Psoas muscle (tissue), 8 donors: Measurements from ENCODE around the gene TPGS1. TPM values are rescaled to one million over a fixed set of nuclear protein-coding genes. Genes with fewer than 3 reads are reported as not detected.

Experiments used
- ATAC-seq, 4 donors: fragments of 200-7000 bp; cut with Tn5 transposase; one replicate each; pipeline ENCODE4 v1.9.1; 2020; ENCODE audit warnings: moderate library complexity in 3 of 4, mild to moderate bottlenecking in 2 of 4
- DNase-seq, 2 donors: peaks; one replicate each; pipeline ENCODE4 v3.0.0-alpha.2; 2020
- H3K27ac ChIP-seq: fragments of 200-600 bp; one replicate; pipeline ENCODE4 v1.8.0; 2022
- H3K27me3 ChIP-seq, 3 donors: fragments of 200-600 bp in 1 of 3; one replicate each; pipeline versions ENCODE4 v1.6.1 to v1.8.0; 2013 to 2022; ENCODE audit warnings: low read length in 2 of 3, mild to moderate bottlenecking in 2 of 3, moderate library complexity in 1 of 3; ENCODE audit not compliant: insufficient read depth in 3 of 3
- H3K36me3 ChIP-seq, 2 donors: fragments of 200-600 bp in 1 of 2; one replicate each; pipeline versions ENCODE4 v1.6.1 to v1.8.0; 2013 to 2022; ENCODE audit warnings: low read depth in 1 of 2, mild to moderate bottlenecking in 1 of 2, moderate library complexity in 1 of 2; ENCODE audit not compliant: insufficient read depth in 1 of 2
- H3K4me1 ChIP-seq: fragments of 200-600 bp; one replicate; pipeline ENCODE4 v1.8.0; 2022
- H3K4me3 ChIP-seq: fragments of 200-600 bp; one replicate; pipeline ENCODE4 v1.8.0; 2022; ENCODE audit warnings: mild to moderate bottlenecking
- H3K9me3 ChIP-seq: fragments of 200-600 bp; one replicate; pipeline ENCODE4 v1.8.0; 2022
- CTCF ChIP-seq: fragments of 200-600 bp; IDR thresholded peaks from one replicate; pipeline ENCODE4 v1.8.0; 2022; ENCODE audit warnings: antibody characterized with exemption
- WGBS, 3 donors: extraction: QIAGEN DNeasy Blood & Tissue Kit; methylation state at CpG; one replicate each; pipeline versions ENCODE4 v1.1.6 to v1.1.7; 2013; 5-methylcytosine and 5-hydroxymethylcytosine counted together
- intact Hi-C, 2 donors: fragments of 100-400 bp; cut with DNase I; formaldehyde crosslinking; loops; one replicate each; pipeline versions ENCODE4 v1.11.0 to v1.14.2; 2022
- polyA plus RNA-seq, 3 donors: library from polyadenylated mRNA; stranded (reverse); fragments of 200-250 nt; gene quantifications; one replicate each; pipeline ENCODE4 v1.2.3, GENCODE V29; 2013
- total RNA-seq, 4 donors: library from RNA; stranded (reverse); fragmentation: NEBNext Ultra II Directional in 2 of 4; extraction: Animal tissue kit (Norgen Biotek cat#: 25700) in 2 of 4; gene quantifications; one replicate each; pipeline versions ENCODE4 v1.2.1 to v1.2.4, GENCODE V29; 2021 to 2023
- donor health status: healthy with polysubstance abuse.
- donor health status: DM: no; HTN: no; CAD: no; lungs with moderate emphysema.
- donor health status: Bipolar disorder and iron deficiency.
- donor health status: healthy.
- donor health status: DM: yes; HTN: yes; CAD: no.
- donor health status: DM: no; HTN: no; CAD: no.
- donor health status: DM: no; HTN: no; CAD: no.
- donor health status: DM: yes; HTN: yes; CAD: no.

Gene TPGS1
- total and polyA plus RNA-seq, 7 donors: 8.9 to 16.6 (median 10.6) TPM

- DNase-seq: no peak
- H3K4me3 ChIP-seq: no peak overlapping the region
- H3K4me1 ChIP-seq: peaks cover 24% of the 10 kb centered on the region
- no peaks in the 10 kb centered on the region for H3K27me3 ChIP-seq
- H3K27ac ChIP-seq: no peak overlapping the region
- H3K36me3 ChIP-seq: peaks cover 0 to 66% of the 10 kb centered on the region in 2 donors
- no peak for TF ChIP-seq CTCF
- ATAC-seq: peak in 1 of 4 donors; percentile 22
- no peaks in the 10 kb centered on the region for H3K9me3 ChIP-seq
- WGBS, 3 donors: 55 to 85% (median 79%) methylated on average over 39 to 40 of the region's 40 CpGs
- intact Hi-C loops: no loop called here
These were observed 31.5 kb downstream of the TPGS1 start for GRCh38 chr19:538641-539428.

GRCh38 chr19:539429-540030 is 32.2 kb downstream of the TPGS1 start:
- intact Hi-C loops: no loop called here
- Histone ChIP-seq H3K27me3 (no peaks in the 10 kb centered on the region), H3K27ac (no peak overlapping the region), H3K9me3 (no peaks in the 10 kb centered on the region), H3K4me3 (no peak overlapping the region), H3K4me1 (peaks cover 20% of the 10 kb centered on the region), H3K36me3 (peaks cover 0 to 66% of the 10 kb centered on the region in 2 donors)
- ATAC-seq: no peak
- no peak for TF ChIP-seq CTCF
- 74 to 91% (median 86%) methylated on average over 30 of the region's 30 CpGs for WGBS, 3 donors
- DNase-seq: no peak

GRCh38 chr19:540867-541637 is 33.8 kb downstream of the TPGS1 start:
- Histone ChIP-seq H3K9me3 (no peaks in the 10 kb centered on the region), H3K36me3 (peaks cover 0 to 61% of the 10 kb centered on the region in 2 donors), H3K27ac (no peak overlapping the region), H3K4me1 (peaks cover 10% of the 10 kb centered on the region), H3K27me3 (no peaks in the 10 kb centered on the region), H3K4me3 (no peak overlapping the region)
- intact Hi-C loops: no loop called here
- TF ChIP-seq CTCF: no peak
- no peak for DNase-seq
- WGBS, 3 donors: 83 to 89% (median 88%) methylated on average over 51 of the region's 51 CpGs
- ATAC-seq: no peak

- Histone ChIP-seq H3K4me3 (no peak overlapping the region), H3K27me3 (no peaks in the 10 kb centered on the region), H3K27ac (no peak overlapping the region), H3K4me1 (peaks cover 10% of the 10 kb centered on the region), H3K36me3 (peaks cover 0 to 54% of the 10 kb centered on the region in 2 donors), H3K9me3 (no peaks in the 10 kb centered on the region)
- WGBS, 3 donors: 87 to 88% (median 88%) methylated on average over 26 of the region's 26 CpGs
- intact Hi-C loops: no loop called here
- ATAC-seq: no peak
- TF ChIP-seq CTCF: no peak
- DNase-seq: no peak
These were observed 34.4 kb downstream of the TPGS1 start for GRCh38 chr19:541699-542098.
